ENCODE results near the gene MEIOSIN. TPM values are rescaled to one million over a fixed set of nuclear protein-coding genes. Genes with fewer than 3 reads are reported as not detected.

MEIOSIN gene
- total and polyA plus RNA-seq, 4 donors, result not detected

Other genes starting within 250 kb of the MEIOSIN start
- gene RTN2, start 236.4 kb upstream of the MEIOSIN start, total RNA-seq, result 10 to 100 TPM in 1 of 2 donors, 1 to 10 TPM in 1; 5.4 to 10.9 TPM
- gene RTN2, start 236.4 kb upstream of the MEIOSIN start, polyA plus RNA-seq, result 10 to 100 TPM in 1 of 2 donors, 1 to 10 TPM in 1; 8.3 to 10.3 TPM
- 1 to 10 TPM in 1 of 2 donors, under 1 TPM in 1; 0.37 to 2.3 TPM for gene PPM1N, start 235.0 kb upstream of the MEIOSIN start, total RNA-seq
- 1 to 10 TPM; 1.0 to 8.1 TPM for gene PPM1N, start 235.0 kb upstream of the MEIOSIN start, polyA plus RNA-seq
- gene VASP, start 226.0 kb upstream of the MEIOSIN start, total RNA-seq, result 100 to 1,000 TPM in 1 of 2 donors, 10 to 100 TPM in 1; 49.1 to 211 TPM
- gene VASP, start 226.0 kb upstream of the MEIOSIN start, polyA plus RNA-seq, result 100 to 1,000 TPM; 129 to 237 TPM
- 10 to 100 TPM in 1 of 2 donors, 1 to 10 TPM in 1; 3.5 to 13.6 TPM for gene OPA3, start 148.6 kb upstream of the MEIOSIN start, total RNA-seq
- 1 to 10 TPM; 5.5 to 9.9 TPM for gene OPA3, start 148.6 kb upstream of the MEIOSIN start, polyA plus RNA-seq
- 10 to 100 TPM in 1 of 2 donors, 1 to 10 TPM in 1; 1.3 to 11.0 TPM for gene GPR4, start 131.2 kb upstream of the MEIOSIN start, total RNA-seq
- 10 to 100 TPM; 12.6 to 12.8 TPM for gene GPR4, start 131.2 kb upstream of the MEIOSIN start, polyA plus RNA-seq
- gene EML2, start 94.0 kb upstream of the MEIOSIN start, total RNA-seq, result 10 to 100 TPM; 31.9 to 74.5 TPM
- 10 to 100 TPM; 32.5 to 47.7 TPM for gene EML2, start 94.0 kb upstream of the MEIOSIN start, polyA plus RNA-seq
- gene GIPR, start 65.2 kb upstream of the MEIOSIN start, total RNA-seq, result 10 to 100 TPM in 1 of 2 donors, 1 to 10 TPM in 1; 4.7 to 14.9 TPM
- gene GIPR, start 65.2 kb upstream of the MEIOSIN start, polyA plus RNA-seq, result 1 to 10 TPM; 2.2 to 6.4 TPM
- 100 to 1,000 TPM; 151 to 319 TPM for gene SNRPD2, start 41.5 kb upstream of the MEIOSIN start, total RNA-seq
- gene SNRPD2, start 41.5 kb upstream of the MEIOSIN start, polyA plus RNA-seq, result 100 to 1,000 TPM; 354 to 410 TPM
- gene QPCTL, start 40.8 kb upstream of the MEIOSIN start, total RNA-seq, result 10 to 100 TPM in 1 of 2 donors, 1 to 10 TPM in 1; 6.3 to 12.2 TPM
- 10 to 100 TPM in 1 of 2 donors, 1 to 10 TPM in 1; 6.7 to 13.3 TPM for gene QPCTL, start 40.8 kb upstream of the MEIOSIN start, polyA plus RNA-seq
- 10 to 100 TPM; 11.2 to 19.0 TPM for gene FBXO46, start 2.5 kb upstream of the MEIOSIN start, total RNA-seq
- 1 to 10 TPM; 7.6 to 8.3 TPM for gene FBXO46, start 2.5 kb upstream of the MEIOSIN start, polyA plus RNA-seq
- gene SIX5, start 35.8 kb downstream of the MEIOSIN start, total RNA-seq, result 10 to 100 TPM; 13.5 to 17.4 TPM
- 10 to 100 TPM; 11.7 to 12.7 TPM for gene SIX5, start 35.8 kb downstream of the MEIOSIN start, polyA plus RNA-seq
- 10 to 100 TPM; 32.4 to 70.4 TPM for gene DMPK, start 49.1 kb downstream of the MEIOSIN start, total RNA-seq
- 10 to 100 TPM; 35.0 to 45.7 TPM for gene DMPK, start 49.1 kb downstream of the MEIOSIN start, polyA plus RNA-seq
- gene DMWD, start 59.4 kb downstream of the MEIOSIN start, total RNA-seq, result 10 to 100 TPM; 25.4 to 58.2 TPM
- gene DMWD, start 59.4 kb downstream of the MEIOSIN start, polyA plus RNA-seq, result 10 to 100 TPM; 21.2 to 28.3 TPM
- under 1 TPM in 1 of 2 donors, not detected in 1; 0.34 TPM for gene RSPH6A, start 81.9 kb downstream of the MEIOSIN start, total RNA-seq
- under 1 TPM in 1 of 2 donors, not detected in 1; 0.06 TPM for gene RSPH6A, start 81.9 kb downstream of the MEIOSIN start, polyA plus RNA-seq
- 10 to 100 TPM; 47.5 to 82.1 TPM for gene SYMPK, start 129.7 kb downstream of the MEIOSIN start, total RNA-seq
- 100 to 1,000 TPM in 1 of 2 donors, 10 to 100 TPM in 1; 40.3 to 125 TPM for gene SYMPK, start 129.7 kb downstream of the MEIOSIN start, polyA plus RNA-seq
- gene FOXA3, start 130.9 kb downstream of the MEIOSIN start, total RNA-seq, result under 1 TPM; 0.43 to 0.49 TPM
- under 1 TPM; 0.53 to 0.68 TPM for gene FOXA3, start 130.9 kb downstream of the MEIOSIN start, polyA plus RNA-seq
- 10 to 100 TPM; 21.8 to 24.3 TPM for gene IRF2BP1, start 152.7 kb downstream of the MEIOSIN start, total RNA-seq
- gene IRF2BP1, start 152.7 kb downstream of the MEIOSIN start, polyA plus RNA-seq, result 10 to 100 TPM; 10.9 to 16.5 TPM
- gene MYPOP, start 169.2 kb downstream of the MEIOSIN start, total RNA-seq, result 1 to 10 TPM; 2.9 to 6.7 TPM
- gene MYPOP, start 169.2 kb downstream of the MEIOSIN start, polyA plus RNA-seq, result 1 to 10 TPM; 3.8 to 5.3 TPM
- not detected for gene NANOS2, start 181.3 kb downstream of the MEIOSIN start, total RNA-seq
- not detected for gene NANOS2, start 181.3 kb downstream of the MEIOSIN start, polyA plus RNA-seq
- 10 to 100 TPM in 1 of 2 donors, 1 to 10 TPM in 1; 2.9 to 11.6 TPM for gene NOVA2, start 240.4 kb downstream of the MEIOSIN start, total RNA-seq
- gene NOVA2, start 240.4 kb downstream of the MEIOSIN start, polyA plus RNA-seq, result 1 to 10 TPM; 2.3 to 6.7 TPM